IMR-90 (cell line): Measurements from ENCODE around the gene PRR19. TPM values are rescaled to one million over a fixed set of nuclear protein-coding genes. Genes with fewer than 3 reads are reported as not detected.
A peak's percentile ranks its signal among the peaks of the same experiment; 100 is the strongest.

Source experiments
- ATAC-seq: fragments of 200-7000 bp; cut with Tn5 transposase; 2 replicates; pipeline ENCODE4 v1.9.1; 2020; ENCODE audit warnings: low read depth, mild to moderate bottlenecking, moderate library complexity
- BruUV-seq: library from RNA; stranded (reverse); fragments of 400-500 nt; replicated peaks from 2 replicates; lab custom pipeline; 2021; lab: Mats Ljungman, UMichigan
- CTCF ChIA-PET: fragments of 300-600 bp; formaldehyde crosslinking; extraction: SDS; loops from one replicate; lab custom pipeline; 2021; ENCODE audit warnings: antibody characterized with exemption; lab: Yijun Ruan, JAX
- POLR2A ChIA-PET: fragments of 300-600 bp; sonication (Branson Sonifier 250); formaldehyde crosslinking; loops from one replicate; lab custom pipeline; 2022; ENCODE audit warnings: antibody characterized with exemption; ENCODE audit not compliant: unreplicated experiment; lab: Charles Lee
- DNase-seq: peaks from one replicate; pipeline ENCODE4 v3.0.0; 2013
- H2AFZ ChIP-seq: replicated peaks from 2 replicates; pipeline ENCODE3; 2013; ENCODE audit warnings: low read length, mild to moderate bottlenecking; ENCODE audit not compliant: poor library complexity
- H2AK5ac ChIP-seq: 2 replicates; pipeline ENCODE4 v1.6.1; 2013; ENCODE audit warnings: low read depth, low read length, inconsistent platforms
- H2AK9ac ChIP-seq: replicated peaks from 2 replicates; pipeline ENCODE3; 2013; ENCODE audit warnings: mild to moderate bottlenecking, low read depth, low read length, moderate library complexity; ENCODE audit not compliant: poor library complexity
- H2BK120ac ChIP-seq: 2 replicates; pipeline ENCODE4 v1.6.1; 2013; ENCODE audit warnings: low read depth, low read length, inconsistent platforms
- H2BK15ac ChIP-seq: 3 replicates; pipeline ENCODE4 v1.6.1; 2013; ENCODE audit warnings: low read depth, low read length, inconsistent platforms
- H2BK20ac ChIP-seq: 2 replicates; pipeline ENCODE4 v1.6.1; 2013; ENCODE audit warnings: low read depth, mild to moderate bottlenecking, inconsistent platforms, low read length, moderate library complexity
- H2BK5ac ChIP-seq: 2 replicates; pipeline ENCODE4 v1.6.1; 2013; ENCODE audit warnings: mild to moderate bottlenecking, low read depth, low read length, inconsistent platforms; ENCODE audit not compliant: poor library complexity, severe bottlenecking
- H3K14ac ChIP-seq: replicated peaks from 2 replicates; pipeline ENCODE4 v1.6.1; 2013; ENCODE audit warnings: low read depth, low read length, inconsistent platforms
- H3K18ac ChIP-seq: 2 replicates; pipeline ENCODE4 v1.6.1; 2013; ENCODE audit warnings: low read depth, low read length, control low read depth
- H3K23ac ChIP-seq: 2 replicates; pipeline ENCODE4 v1.6.1; 2013; ENCODE audit warnings: low read depth, low read length, inconsistent platforms
- H3K27ac ChIP-seq: 2 replicates; pipeline ENCODE4 v1.5.1; 2013; ENCODE audit warnings: mild to moderate bottlenecking, control low read depth, low read length; ENCODE audit not compliant: insufficient read depth
- H3K27me3 ChIP-seq: 2 replicates; pipeline ENCODE4 v1.6.1; 2013; ENCODE audit warnings: low read length; ENCODE audit not compliant: control insufficient read depth, insufficient read depth
- H3K36me3 ChIP-seq: 2 replicates; pipeline ENCODE4 v1.6.1; 2013; ENCODE audit warnings: low read length, mixed read lengths; ENCODE audit not compliant: control insufficient read depth, insufficient read depth
- H3K4ac ChIP-seq: 2 replicates; pipeline ENCODE4 v1.6.1; 2013; ENCODE audit warnings: low read depth, low read length, inconsistent platforms
- H3K4me1 ChIP-seq: 2 replicates; pipeline ENCODE4 v1.6.1; 2013; ENCODE audit warnings: low read length, mixed read lengths; ENCODE audit not compliant: control insufficient read depth, insufficient read depth
- H3K4me2 ChIP-seq: 2 replicates; pipeline ENCODE4 v1.6.1; 2013; ENCODE audit warnings: low read depth, mild to moderate bottlenecking, control low read depth, low read length, moderate library complexity
- H3K4me3 ChIP-seq: 2 replicates; pipeline ENCODE4 v1.5.1; 2013; ENCODE audit warnings: low read depth, mild to moderate bottlenecking, control low read depth, low read length, moderate library complexity; ENCODE audit not compliant: insufficient read depth
- H3K56ac ChIP-seq: 2 replicates; pipeline ENCODE4 v1.6.1; 2013; ENCODE audit warnings: low read length, inconsistent platforms; ENCODE audit not compliant: insufficient read depth; ENCODE audit errors: extremely low read depth
- H3K79me1 ChIP-seq, 2 experiments: 2 replicates each; pipeline ENCODE4 v1.6.1; 2013; ENCODE audit warnings: low read length in 2 of 2, inconsistent platforms in 1 of 2, low read depth in 1 of 2
- H3K9ac ChIP-seq: 2 replicates; pipeline ENCODE4 v1.6.1; 2013; ENCODE audit warnings: low read depth, low read length, control low read depth
- H3K9me1 ChIP-seq: 2 replicates; pipeline ENCODE4 v1.6.1; 2013; ENCODE audit warnings: low read length, inconsistent platforms; ENCODE audit not compliant: insufficient read depth
- H3K9me3 ChIP-seq: 2 replicates; pipeline ENCODE4 v1.6.1; 2013; ENCODE audit warnings: low read length; ENCODE audit not compliant: control insufficient read depth, insufficient read depth
- H4K20me1 ChIP-seq: 2 replicates; pipeline ENCODE4 v1.6.1; 2013; ENCODE audit warnings: low read length, inconsistent platforms; ENCODE audit not compliant: insufficient read depth
- H4K5ac ChIP-seq: 2 replicates; pipeline ENCODE4 v1.6.1; 2013; ENCODE audit warnings: mild to moderate bottlenecking, low read depth, low read length, control low read depth
- H4K8ac ChIP-seq, 2 experiments: 2 replicates each; pipeline ENCODE4 v1.6.1; 2013; ENCODE audit warnings: low read depth in 2 of 2, low read length in 2 of 2, control low read depth in 1 of 2, inconsistent platforms in 1 of 2
- H4K91ac ChIP-seq: 2 replicates; pipeline ENCODE4 v1.6.1; 2013; ENCODE audit warnings: low read depth, low read length, inconsistent platforms; ENCODE audit not compliant: insufficient read depth
- BHLHE40 ChIP-seq: fragments of 150-350 bp; IDR thresholded peaks from 2 replicates; pipeline ENCODE4 v1.6.1; 2016; ENCODE audit warnings: mild to moderate bottlenecking, low read depth, low read length
- CHD1 ChIP-seq: IDR thresholded peaks from 2 replicates; pipeline ENCODE4 v1.6.1; 2012; ENCODE audit warnings: low read depth, low read length, improper control_type of control experiment
- CTCF ChIP-seq: conservative IDR thresholded peaks from 2 replicates; pipeline ENCODE4 v1.5.1; 2012; ENCODE audit warnings: mild to moderate bottlenecking, low read depth, low read length, improper control_type of control experiment
- FOS ChIP-seq: fragments of 150-350 bp; IDR thresholded peaks from 2 replicates; pipeline ENCODE4 v1.6.1; 2016; ENCODE audit warnings: low read depth, low read length
- MAFK ChIP-seq: IDR thresholded peaks from 2 replicates; pipeline ENCODE4 v1.6.1; 2012; ENCODE audit warnings: low read depth, low read length, improper control_type of control experiment
- NFE2L2 ChIP-seq: fragments of 150-350 bp; IDR thresholded peaks from 2 replicates; pipeline ENCODE4 v1.6.1; 2016; ENCODE audit warnings: low read depth, mild to moderate bottlenecking, low read length
- POLR2A ChIP-seq: IDR thresholded peaks from 2 replicates; pipeline ENCODE4 v1.6.1; 2012; ENCODE audit warnings: mild to moderate bottlenecking, low read depth, low read length
- SMC3 ChIP-seq: fragments of 150-350 bp; IDR thresholded peaks from 2 replicates; pipeline ENCODE4 v1.6.1; 2016; ENCODE audit warnings: low read depth, mild to moderate bottlenecking, antibody characterized with exemption, low read length, moderate library complexity
- WGBS, 2 experiments: methylation state at CpG; one replicate each; pipeline versions ENCODE4 v1.1.5 to v1.1.7; 2013; ENCODE audit warnings: missing lambda C conversion rate in 2 of 2; ENCODE audit not compliant: insufficient read length in 1 of 2; ENCODE audit errors: extremely low coverage in 2 of 2; 5-methylcytosine and 5-hydroxymethylcytosine counted together
- dilution Hi-C: fragments of 300-500 bp; cut with HindIII; formaldehyde crosslinking; loops from one replicate; pipeline ENCODE4 v1.14.3; 2018; ENCODE audit warnings: low sequenced_read_pairs; ENCODE audit not compliant: unreplicated experiment
- in situ Hi-C: fragments of 300-500 bp; cut with MboI; formaldehyde crosslinking; loops from 3 replicates; pipeline ENCODE4 v1.14.3; 2019; ENCODE audit warnings: low sequenced_read_pairs, inconsistent platforms, mixed read lengths
- intact Hi-C: fragments of 100-400 bp; cut with micrococcal nuclease; formaldehyde crosslinking; loops from 2 replicates; pipeline ENCODE4 v1.10.0; 2022
- polyA plus RNA-seq, 3 experiments: library from polyadenylated mRNA; depleted of rRNA; stranded (reverse); fragments of >200 nt; gene quantifications; 2 replicates each; pipeline ENCODE4 v1.2.3, GENCODE V29; 2012; ENCODE audit warnings: low replicate concordance in 1 of 3
- total RNA-seq: library from RNA; depleted of rRNA; stranded (reverse); fragments of >200 nt; gene quantifications from 2 replicates; pipeline ENCODE4 v1.2.3, GENCODE V29; 2012

PRR19 gene
- total and polyA plus RNA-seq, 2 of the 4 experiments (the other 2 are of a cell fraction): 0.36 to 1.6 TPM

GRCh38 chr19:42282819-42283187 lies 19.1 kb upstream of the PRR19 start:
- Histone ChIP-seq H2BK5ac (peak overlapping the region; percentile 86), H3K23ac (peak overlapping the region; percentile 92), H2BK20ac (peak overlapping the region; percentile 74; the same call in 1 of the 2 replicates), H4K91ac (peak overlapping the region; percentile 91), H3K79me1 (peaks cover 36 to 75% of the 10 kb centered on the region in 2 experiments), H3K27me3 (no peaks in the 10 kb centered on the region), H2BK15ac (peak overlapping the region; percentile 73; the same call in 2 of the 3 replicates), H2BK120ac (peak overlapping the region; percentile 65), H3K56ac (no peak overlapping the region), H3K4me3 (no peak overlapping the region), H4K5ac (no peak overlapping the region), H4K8ac (peak overlapping the region in 1 of 2 experiments; percentile 80; a peak in 2 of 4 replicates), H3K36me3 (peaks cover 10% of the 10 kb centered on the region), H3K9ac (no peak overlapping the region), H3K9me3 (no peaks in the 10 kb centered on the region), H2AK5ac (peak overlapping the region; percentile 99), H3K14ac (peak overlapping the region; percentile 85), H3K27ac (peak overlapping the region; percentile 84), H2AK9ac (peak overlapping the region; percentile 99), H3K18ac (no peak overlapping the region), H3K4me1 (peaks cover 55% of the 10 kb centered on the region), H2AFZ (peak overlapping the region; percentile 87), H3K4me2 (peak overlapping the region; percentile 95), H4K20me1 (peaks cover 49% of the 10 kb centered on the region), H3K9me1 (peaks cover 16% of the 10 kb centered on the region), H3K4ac (peak overlapping the region; percentile 95)
- ATAC-seq (no peak), DNase-seq (no peak)
- intact Hi-C loops (no loop called here), in situ Hi-C loops (no loop called here), dilution Hi-C loops (no loop called here)
- BruUV-seq: no TSS peak
- WGBS, 2 experiments: 39% methylated on average over 2 of the region's 4 CpGs; no CpG with 5 or more reads in 1 of the 2 experiments
- ChIA-PET POLR2A (no interaction called here), CTCF (no interaction called here)
- no peak for TF ChIP-seq SMC3
- TF ChIP-seq NFE2L2: no peak
- TF ChIP-seq MAFK: no peak
- no peak for TF ChIP-seq FOS
- no peak for TF ChIP-seq CHD1
- no peak for TF ChIP-seq POLR2A
- no peak for TF ChIP-seq BHLHE40
- TF ChIP-seq CTCF: no peak
